Measurements from ENCODE around the gene FCSK. TPM values are rescaled to one million over a fixed set of nuclear protein-coding genes. Genes with fewer than 3 reads are reported as not detected.

The FCSK gene
- total and polyA plus RNA-seq, 2 of the 13 experiments (the other 11 are each of a cell fraction or from before 2014, with no cell fraction given) = 9.1 to 19.2 TPM

DNA sequence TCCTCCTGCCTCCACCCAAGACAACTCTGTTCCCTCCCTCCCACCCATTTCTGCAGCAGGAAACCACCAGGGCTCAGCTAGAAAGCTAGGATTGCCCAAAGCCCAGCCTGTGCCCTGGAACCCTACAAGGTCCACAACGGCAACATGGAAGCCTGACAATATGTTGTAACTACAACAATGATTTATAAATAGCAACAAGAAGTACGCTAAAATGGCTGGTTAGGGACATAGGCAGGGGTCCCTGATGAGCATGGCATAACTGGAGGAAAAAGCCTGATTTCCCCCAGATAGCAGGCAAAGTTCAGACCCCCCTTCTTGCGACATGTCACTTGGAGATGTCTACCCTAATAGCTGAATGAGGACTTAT is 22.1 kb upstream of the FCSK start:
- H3K4me3 ChIP-seq (replicated peaks in 1 of 3; ENCODE audit: insufficient read depth in 1 of 3, low read depth in 2 of 3, low read length in 3 of 3) = 0 out of 6 replicates have a peak overlapping the region, but pooled peaks of 1 of the 3 experiments have one; percentile 14
- DNase-seq (ENCODE audit: low spot score) = no peak
- no peak for TF ChIP-seq HOXD1 (CRISPR knock-in tag; IDR thresholded peaks at IDR 0.05)
- TF ChIP-seq, protein P1, sequence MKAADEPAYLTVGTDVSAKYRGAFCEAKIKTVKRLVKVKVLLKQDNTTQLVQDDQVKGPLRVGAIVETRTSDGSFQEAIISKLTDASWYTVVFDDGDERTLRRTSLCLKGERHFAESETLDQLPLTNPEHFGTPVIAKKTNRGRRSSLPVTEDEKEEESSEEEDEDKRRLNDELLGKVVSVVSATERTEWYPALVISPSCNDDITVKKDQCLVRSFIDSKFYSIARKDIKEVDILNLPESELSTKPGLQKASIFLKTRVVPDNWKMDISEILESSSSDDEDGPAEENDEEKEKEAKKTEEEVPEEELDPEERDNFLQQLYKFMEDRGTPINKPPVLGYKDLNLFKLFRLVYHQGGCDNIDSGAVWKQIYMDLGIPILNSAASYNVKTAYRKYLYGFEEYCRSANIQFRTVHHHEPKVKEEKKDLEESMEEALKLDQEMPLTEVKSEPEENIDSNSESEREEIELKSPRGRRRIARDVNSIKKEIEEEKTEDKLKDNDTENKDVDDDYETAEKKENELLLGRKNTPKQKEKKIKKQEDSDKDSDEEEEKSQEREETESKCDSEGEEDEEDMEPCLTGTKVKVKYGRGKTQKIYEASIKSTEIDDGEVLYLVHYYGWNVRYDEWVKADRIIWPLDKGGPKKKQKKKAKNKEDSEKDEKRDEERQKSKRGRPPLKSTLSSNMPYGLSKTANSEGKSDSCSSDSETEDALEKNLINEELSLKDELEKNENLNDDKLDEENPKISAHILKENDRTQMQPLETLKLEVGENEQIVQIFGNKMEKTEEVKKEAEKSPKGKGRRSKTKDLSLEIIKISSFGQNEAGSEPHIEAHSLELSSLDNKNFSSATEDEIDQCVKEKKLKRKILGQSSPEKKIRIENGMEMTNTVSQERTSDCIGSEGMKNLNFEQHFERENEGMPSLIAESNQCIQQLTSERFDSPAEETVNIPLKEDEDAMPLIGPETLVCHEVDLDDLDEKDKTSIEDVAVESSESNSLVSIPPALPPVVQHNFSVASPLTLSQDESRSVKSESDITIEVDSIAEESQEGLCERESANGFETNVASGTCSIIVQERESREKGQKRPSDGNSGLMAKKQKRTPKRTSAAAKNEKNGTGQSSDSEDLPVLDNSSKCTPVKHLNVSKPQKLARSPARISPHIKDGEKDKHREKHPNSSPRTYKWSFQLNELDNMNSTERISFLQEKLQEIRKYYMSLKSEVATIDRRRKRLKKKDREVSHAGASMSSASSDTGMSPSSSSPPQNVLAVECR (CRISPR knock-in tag; IDR thresholded peaks at IDR 0.05; ENCODE audit: borderline replicate concordance) = 0 out of 2 replicates have a peak, but pooled peaks have one; percentile 4
- TF ChIP-seq, protein P2, sequence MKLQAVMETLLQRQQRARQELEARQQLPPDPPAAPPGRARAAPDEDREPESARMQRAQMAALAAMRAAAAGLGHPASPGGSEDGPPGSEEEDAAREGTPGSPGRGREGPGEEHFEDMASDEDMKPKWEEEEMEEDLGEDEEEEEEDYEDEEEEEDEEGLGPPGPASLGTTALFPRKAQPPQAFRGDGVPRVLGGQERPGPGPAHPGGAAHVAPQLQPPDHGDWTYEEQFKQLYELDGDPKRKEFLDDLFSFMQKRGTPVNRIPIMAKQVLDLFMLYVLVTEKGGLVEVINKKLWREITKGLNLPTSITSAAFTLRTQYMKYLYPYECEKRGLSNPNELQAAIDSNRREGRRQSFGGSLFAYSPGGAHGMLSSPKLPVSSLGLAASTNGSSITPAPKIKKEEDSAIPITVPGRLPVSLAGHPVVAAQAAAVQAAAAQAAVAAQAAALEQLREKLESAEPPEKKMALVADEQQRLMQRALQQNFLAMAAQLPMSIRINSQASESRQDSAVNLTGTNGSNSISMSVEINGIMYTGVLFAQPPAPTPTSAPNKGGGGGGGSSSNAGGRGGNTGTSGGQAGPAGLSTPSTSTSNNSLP (IDR thresholded peaks at IDR 0.05; ENCODE audit: low read depth, low read length) = no peak
- 0 out of 3 replicates have a peak, but pooled peaks have one; percentile 39 for TF ChIP-seq MXI1 (IDR thresholded peaks at IDR 0.05; ENCODE audit: borderline replicate concordance, low read depth, low read length)
- TF ChIP-seq ZNF557 (CRISPR knock-in tag; IDR thresholded peaks at IDR 0.05) = no peak
- peak; percentile 65 for TF ChIP-seq CEBPB (IDR thresholded peaks at IDR 0.05; ENCODE audit: borderline replicate concordance, low read depth, low read length)
- no peak for TF ChIP-seq ZNF816 (CRISPR knock-in tag; IDR thresholded peaks at IDR 0.05; ENCODE audit: borderline replicate concordance)
- TF ChIP-seq HNF4A (CRISPR knock-in tag; IDR thresholded peaks at IDR 0.05) = 0 out of 2 replicates have a peak, but pooled peaks have one; percentile 16
- TF ChIP-seq, protein P3, sequence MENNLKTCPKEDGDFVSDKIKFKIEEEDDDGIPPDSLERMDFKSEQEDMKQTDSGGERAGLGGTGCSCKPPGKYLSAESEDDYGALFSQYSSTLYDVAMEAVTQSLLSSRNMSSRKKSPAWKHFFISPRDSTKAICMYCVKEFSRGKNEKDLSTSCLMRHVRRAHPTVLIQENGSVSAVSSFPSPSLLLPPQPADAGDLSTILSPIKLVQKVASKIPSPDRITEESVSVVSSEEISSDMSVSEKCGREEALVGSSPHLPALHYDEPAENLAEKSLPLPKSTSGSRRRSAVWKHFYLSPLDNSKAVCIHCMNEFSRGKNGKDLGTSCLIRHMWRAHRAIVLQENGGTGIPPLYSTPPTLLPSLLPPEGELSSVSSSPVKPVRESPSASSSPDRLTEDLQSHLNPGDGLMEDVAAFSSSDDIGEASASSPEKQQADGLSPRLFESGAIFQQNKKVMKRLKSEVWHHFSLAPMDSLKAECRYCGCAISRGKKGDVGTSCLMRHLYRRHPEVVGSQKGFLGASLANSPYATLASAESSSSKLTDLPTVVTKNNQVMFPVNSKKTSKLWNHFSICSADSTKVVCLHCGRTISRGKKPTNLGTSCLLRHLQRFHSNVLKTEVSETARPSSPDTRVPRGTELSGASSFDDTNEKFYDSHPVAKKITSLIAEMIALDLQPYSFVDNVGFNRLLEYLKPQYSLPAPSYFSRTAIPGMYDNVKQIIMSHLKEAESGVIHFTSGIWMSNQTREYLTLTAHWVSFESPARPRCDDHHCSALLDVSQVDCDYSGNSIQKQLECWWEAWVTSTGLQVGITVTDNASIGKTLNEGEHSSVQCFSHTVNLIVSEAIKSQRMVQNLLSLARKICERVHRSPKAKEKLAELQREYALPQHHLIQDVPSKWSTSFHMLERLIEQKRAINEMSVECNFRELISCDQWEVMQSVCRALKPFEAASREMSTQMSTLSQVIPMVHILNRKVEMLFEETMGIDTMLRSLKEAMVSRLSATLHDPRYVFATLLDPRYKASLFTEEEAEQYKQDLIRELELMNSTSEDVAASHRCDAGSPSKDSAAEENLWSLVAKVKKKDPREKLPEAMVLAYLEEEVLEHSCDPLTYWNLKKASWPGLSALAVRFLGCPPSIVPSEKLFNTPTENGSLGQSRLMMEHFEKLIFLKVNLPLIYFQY (CRISPR knock-in tag; IDR thresholded peaks at IDR 0.05; ENCODE audit: borderline replicate concordance) = no peak
- 0 out of 2 replicates have a peak, but pooled peaks have one; percentile 38 for TF ChIP-seq ZMAT3 (CRISPR knock-in tag; conservative IDR thresholded peaks at IDR 0.05)
- CTCF ChIA-PET (ENCODE audit: low intra/inter-chr PET ratio, low total read pairs) = no interaction called here
- ATAC-seq = no peak
- BruUV-seq (replicated peaks) = no TSS peak
- peaks cover 69% of the 10 kb centered on the region for H3K79me2 ChIP-seq (ENCODE audit: insufficient read depth, low read length)
- no peak overlapping the region for H2AFZ ChIP-seq (ENCODE audit: low read length)
- peak overlapping the region; percentile 36 for H3K4me2 ChIP-seq (ENCODE audit: low read depth, low read length)
- 65% methylated on average over 3 of the region's 3 CpGs for WGBS (ENCODE audit: low lambda C conversion rate)
- peak overlapping the region; percentile 52 for H3K9ac ChIP-seq (ENCODE audit: insufficient read depth, low read depth, low read length)
- peaks cover 94% of the 10 kb centered on the region for H3K4me1 ChIP-seq (ENCODE audit: insufficient read depth, low read length)
- FAIRE-seq = no peak
- POLR2A ChIA-PET = interaction anchor here (1.1 to 3.9 kb wide), 7 partner anchors 9 to 133 kb away, joined by 3 to 29 read pairs (median 5); partner anchors contain the start of gene FCSK
- no peaks in the 10 kb centered on the region for H3K27me3 ChIP-seq (ENCODE audit: control insufficient read depth in 1 of 2, insufficient read depth in 2 of 2, low read length in 2 of 2)
- no peaks in the 10 kb centered on the region for H4K20me1 ChIP-seq (ENCODE audit: insufficient read depth, low read length)
- in situ Hi-C loops (cut with HindIII; ENCODE audit: extremely low pct_ligation_motif_present, low pct_unique_long_range_greater_than_20kb) (no loop called here), intact Hi-C loops (cut with micrococcal nuclease; ENCODE audit: unreplicated experiment) (no loop called here)
- H3K9me3 ChIP-seq (ENCODE audit: low read length) = no peaks in the 10 kb centered on the region
- H3K27ac ChIP-seq (ENCODE audit: extremely low read length, insufficient read depth, low read length) = peak overlapping the region; percentile 65
- H3K36me3 ChIP-seq (replicated peaks in 1 of 2; ENCODE audit: control insufficient read depth in 1 of 2, insufficient read depth in 2 of 2, low read length in 2 of 2) = peaks cover 7 to 9% of the 10 kb centered on the region in 2 experiments

Measured in HepG2 (cell line).